Natural killer cell (primary cell): Measurements from ENCODE around the gene BBS4. TPM values are rescaled to one million over a fixed set of nuclear protein-coding genes. Genes with fewer than 3 reads are reported as not detected.

Experiments used
- ATAC-seq, 3 donors: fragments of 150-1000 bp in 2 of 3; fragments of 200-7000 bp in 1 of 3; cut with Tn5 transposase; 1 replicate in 1 of 3; 2 replicates in 2 of 3; pipeline ENCODE4 v1.10.0; 2021; ENCODE audit warnings: mild to moderate bottlenecking in 2 of 3, moderate library complexity in 2 of 3
- DNase-seq, 2 donors: peaks; one replicate each; pipeline versions ENCODE4 v3.0.0 to v3.0.0-alpha.2; 2013 to 2021; ENCODE audit warnings: mixed read lengths in 1 of 2
- H3K27ac ChIP-seq: one replicate; pipeline ENCODE4 v1.5.1; 2013; ENCODE audit warnings: mild to moderate bottlenecking, low read length
- H3K27me3 ChIP-seq: one replicate; pipeline ENCODE4 v1.6.1; 2013; ENCODE audit warnings: low read length; ENCODE audit not compliant: control insufficient read depth, insufficient read depth
- H3K36me3 ChIP-seq: one replicate; pipeline ENCODE4 v1.6.1; 2013; ENCODE audit warnings: low read length; ENCODE audit not compliant: control insufficient read depth, insufficient read depth
- H3K4me1 ChIP-seq: one replicate; pipeline ENCODE4 v1.6.1; 2013; ENCODE audit warnings: low read length; ENCODE audit not compliant: control insufficient read depth, insufficient read depth
- H3K4me3 ChIP-seq: one replicate; pipeline ENCODE4 v1.5.1; 2013; ENCODE audit warnings: low read length
- H3K9me3 ChIP-seq: one replicate; pipeline ENCODE4 v1.6.1; 2013; ENCODE audit warnings: low read length; ENCODE audit not compliant: control insufficient read depth, insufficient read depth
- H3K27ac Mint-ChIP-seq, 2 donors: one replicate each; pipeline ENCODE4 v1.8.0; 2022; ENCODE audit warnings: mild to moderate bottlenecking in 2 of 2, mixed read lengths in 2 of 2, moderate library complexity in 1 of 2
- H3K27me3 Mint-ChIP-seq, 2 donors: one replicate each; pipeline ENCODE4 v1.8.0; 2022; ENCODE audit warnings: low read depth in 2 of 2, mixed read lengths in 2 of 2
- H3K36me3 Mint-ChIP-seq: one replicate; pipeline ENCODE4 v1.8.0; 2022; ENCODE audit warnings: mixed read lengths
- H3K4me1 Mint-ChIP-seq, 2 donors: one replicate each; pipeline ENCODE4 v1.8.0; 2022; ENCODE audit warnings: mixed read lengths in 2 of 2
- H3K4me3 Mint-ChIP-seq: one replicate; pipeline ENCODE4 v1.8.0; 2022; ENCODE audit warnings: mild to moderate bottlenecking, moderate library complexity, mixed read lengths
- H3K9me3 Mint-ChIP-seq, 2 donors: one replicate each; pipeline ENCODE4 v1.8.0; 2022; ENCODE audit warnings: mixed read lengths in 2 of 2
- CTCF ChIP-seq: fragments of 200-600 bp; IDR thresholded peaks from one replicate; pipeline ENCODE4 v1.8.0; 2022; ENCODE audit warnings: antibody characterized with exemption
- WGBS: methylation state at CpG from one replicate; pipeline ENCODE4 v1.1.7; 2013; ENCODE audit warnings: missing lambda C conversion rate; ENCODE audit not compliant: insufficient coverage; 5-methylcytosine and 5-hydroxymethylcytosine counted together
- intact Hi-C: fragments of 100-400 bp; cut with micrococcal nuclease; formaldehyde crosslinking; loops from one replicate; pipeline ENCODE4 v1.14.2; 2022
- total RNA-seq, 4 donors: library from RNA; stranded (reverse); fragments of 120-200 nt in 1 of 4; gene quantifications; one replicate each; pipeline versions ENCODE4 v1.2.3 to v1.2.4, GENCODE V29; 2013 to 2022

Gene BBS4
- total RNA-seq, 3 donors from 2014 or later (not counting 1 experiment from before 2014, with no cell fraction given) = 24.7 to 37.2 (median 26.7) TPM

- Mint-ChIP-seq H3K27me3 (no peaks in the 10 kb centered on the region), H3K4me1 (peaks cover 15 to 23% of the 10 kb centered on the region in 2 donors), H3K27ac (no peak overlapping the region), H3K9me3 (no peaks in the 10 kb centered on the region), H3K4me3 (no peak overlapping the region), H3K36me3 (peaks cover 16% of the 10 kb centered on the region)
- H3K27ac ChIP-seq = no peak overlapping the region
- peaks cover 67% of the 10 kb centered on the region for H3K36me3 ChIP-seq
- H3K27me3 ChIP-seq = no peaks in the 10 kb centered on the region
- WGBS = 93% methylated on average over 5 of the region's 5 CpGs
- H3K4me3 ChIP-seq = no peak overlapping the region
- DNase-seq = no peak
- H3K4me1 ChIP-seq = no peaks in the 10 kb centered on the region
- ATAC-seq = no peak
- TF ChIP-seq CTCF = no peak
- intact Hi-C loops = no loop called here
- H3K9me3 ChIP-seq = no peaks in the 10 kb centered on the region
Observed at GRCh38 chr15:72760590-72761260, 74.7 kb downstream of the BBS4 start.

GRCh38 chr15:72764656-72765055 is 78.6 kb downstream of the BBS4 start:
- TF ChIP-seq CTCF = no peak
- H3K4me1 ChIP-seq = no peaks in the 10 kb centered on the region
- H3K9me3 Mint-ChIP-seq = peaks cover 4 to 8% of the 10 kb centered on the region in 2 donors
- no peak overlapping the region for H3K27ac ChIP-seq
- H3K4me1 Mint-ChIP-seq = peaks cover 8 to 9% of the 10 kb centered on the region in 2 donors
- intact Hi-C loops = no loop called here
- no peak overlapping the region for H3K4me3 ChIP-seq
- H3K36me3 Mint-ChIP-seq = peaks cover 31% of the 10 kb centered on the region
- no peaks in the 10 kb centered on the region for H3K27me3 ChIP-seq
- 100% methylated on average over 2 of the region's 3 CpGs for WGBS
- no peaks in the 10 kb centered on the region for H3K27me3 Mint-ChIP-seq
- DNase-seq (no peak), ATAC-seq (no peak)
- no peak overlapping the region for H3K27ac Mint-ChIP-seq
- H3K36me3 ChIP-seq = peaks cover 71% of the 10 kb centered on the region
- H3K9me3 ChIP-seq = no peaks in the 10 kb centered on the region
- no peak overlapping the region for H3K4me3 Mint-ChIP-seq

GRCh38 chr15:72766025-72766424 is 80.0 kb downstream of the BBS4 start:
- Histone ChIP-seq H3K27ac (no peak overlapping the region), H3K4me3 (no peak overlapping the region), H3K9me3 (no peaks in the 10 kb centered on the region), H3K4me1 (no peaks in the 10 kb centered on the region), H3K36me3 (peaks cover 73% of the 10 kb centered on the region), H3K27me3 (no peaks in the 10 kb centered on the region)
- no peak for TF ChIP-seq CTCF
- no peak overlapping the region for H3K27ac Mint-ChIP-seq
- H3K4me1 Mint-ChIP-seq = peaks cover 8 to 10% of the 10 kb centered on the region in 2 donors
- ATAC-seq = no peak
- 98% methylated on average over 2 of the region's 2 CpGs for WGBS
- H3K27me3 Mint-ChIP-seq = no peaks in the 10 kb centered on the region
- DNase-seq = no peak
- intact Hi-C loops = no loop called here
- H3K4me3 Mint-ChIP-seq = no peak overlapping the region
- peaks cover 28% of the 10 kb centered on the region for H3K36me3 Mint-ChIP-seq
- peaks cover 4 to 8% of the 10 kb centered on the region in 2 donors for H3K9me3 Mint-ChIP-seq

GRCh38 chr15:72766780-72767179 is 80.8 kb downstream of the BBS4 start:
- no peak for ATAC-seq
- Mint-ChIP-seq H3K4me3 (no peak overlapping the region), H3K9me3 (peaks cover 4 to 8% of the 10 kb centered on the region in 2 donors), H3K36me3 (peaks cover 33% of the 10 kb centered on the region), H3K4me1 (peaks cover 9 to 14% of the 10 kb centered on the region in 2 donors), H3K27me3 (no peaks in the 10 kb centered on the region), H3K27ac (no peak overlapping the region)
- no peaks in the 10 kb centered on the region for H3K9me3 ChIP-seq
- no peaks in the 10 kb centered on the region for H3K4me1 ChIP-seq
- no peak overlapping the region for H3K4me3 ChIP-seq
- no peak for TF ChIP-seq CTCF
- intact Hi-C loops = no loop called here
- H3K27me3 ChIP-seq = no peaks in the 10 kb centered on the region
- H3K27ac ChIP-seq = no peak overlapping the region
- H3K36me3 ChIP-seq = peaks cover 76% of the 10 kb centered on the region
- no peak for DNase-seq
- WGBS = no CpG with 5 or more reads among the region's 2 CpGs
